HG02623 (cell line): ENCODE measurements around the gene RHBDF1.

Experiments used
- ATAC-seq: cut with Tn5 transposase; IDR thresholded peaks from one replicate; pipeline ENCODE4 v1.9.1; 2021; ENCODE audit warnings: moderate library complexity; ENCODE audit not compliant: unreplicated experiment

RHBDF1 gene

GRCh38 chr16:72561-73548 lies at the start of gene RHBDF1:
RHBDF1 (minus strand) TSS chr16:72631; CDS start chr16:65015, 7,616 bp downstream.
- ATAC-seq, result no peak

- no peak for ATAC-seq
Measured at GRCh38 chr16:120756-121155, 48.3 kb upstream of the RHBDF1 start.

- no peak for ATAC-seq
Measured at GRCh38 chr16:119835-120491, 47.5 kb upstream of the RHBDF1 start.

- ATAC-seq, result no peak
Measured at GRCh38 chr16:119295-119694, 46.9 kb upstream of the RHBDF1 start.

- no peak for ATAC-seq
Measured at GRCh38 chr16:118857-119256, 46.4 kb upstream of the RHBDF1 start.

- no peak for ATAC-seq
Measured at GRCh38 chr16:117379-118365, 45.2 kb upstream of the RHBDF1 start.

- no peak for ATAC-seq
Measured at GRCh38 chr16:116015-116414, 43.6 kb upstream of the RHBDF1 start.

GRCh38 chr16:114327-114726 lies 41.9 kb upstream of the RHBDF1 start:
- no peak for ATAC-seq

GRCh38 chr16:112153-112840 lies 39.9 kb upstream of the RHBDF1 start:
- ATAC-seq, result no peak

- ATAC-seq, result no peak
Measured at GRCh38 chr16:106623-107324, 34.3 kb upstream of the RHBDF1 start.

- ATAC-seq, result no peak
Measured at GRCh38 chr16:105521-105920, 33.1 kb upstream of the RHBDF1 start.

- ATAC-seq, result no peak
Measured at GRCh38 chr16:104928-105327, 32.5 kb upstream of the RHBDF1 start.

- no peak for ATAC-seq
Measured at GRCh38 chr16:104355-104754, 31.9 kb upstream of the RHBDF1 start.

- no peak for ATAC-seq
Measured at GRCh38 chr16:102060-102855, 29.8 kb upstream of the RHBDF1 start.

GRCh38 chr16:101586-101985 lies 29.2 kb upstream of the RHBDF1 start:
- no peak for ATAC-seq

- no peak for ATAC-seq
Measured at GRCh38 chr16:100989-101388, 28.6 kb upstream of the RHBDF1 start.

GRCh38 chr16:97822-98221 lies 25.4 kb upstream of the RHBDF1 start:
- ATAC-seq, result no peak

- peak; percentile 67 for ATAC-seq
Measured at GRCh38 chr16:96935-97381, 24.5 kb upstream of the RHBDF1 start.

GRCh38 chr16:94918-95265 lies 22.5 kb upstream of the RHBDF1 start:
- no peak for ATAC-seq
